Activated T-cell treated with anti-CD3 and anti-CD28 coated beads for 1 hour (primary cell): Measurements from ENCODE around the gene HTR2C.
"Not testable (repeated sequence)": the region's sequence is repeated elsewhere in the genome, so short reads cannot be mapped to it uniquely, and the experiment has no call there.

ENCODE experiments used
- DNase-seq: peaks from one replicate; pipeline ENCODE4 v3.0.0-alpha.2; 2020; ENCODE audit warnings: low read depth

Gene HTR2C

DNA sequence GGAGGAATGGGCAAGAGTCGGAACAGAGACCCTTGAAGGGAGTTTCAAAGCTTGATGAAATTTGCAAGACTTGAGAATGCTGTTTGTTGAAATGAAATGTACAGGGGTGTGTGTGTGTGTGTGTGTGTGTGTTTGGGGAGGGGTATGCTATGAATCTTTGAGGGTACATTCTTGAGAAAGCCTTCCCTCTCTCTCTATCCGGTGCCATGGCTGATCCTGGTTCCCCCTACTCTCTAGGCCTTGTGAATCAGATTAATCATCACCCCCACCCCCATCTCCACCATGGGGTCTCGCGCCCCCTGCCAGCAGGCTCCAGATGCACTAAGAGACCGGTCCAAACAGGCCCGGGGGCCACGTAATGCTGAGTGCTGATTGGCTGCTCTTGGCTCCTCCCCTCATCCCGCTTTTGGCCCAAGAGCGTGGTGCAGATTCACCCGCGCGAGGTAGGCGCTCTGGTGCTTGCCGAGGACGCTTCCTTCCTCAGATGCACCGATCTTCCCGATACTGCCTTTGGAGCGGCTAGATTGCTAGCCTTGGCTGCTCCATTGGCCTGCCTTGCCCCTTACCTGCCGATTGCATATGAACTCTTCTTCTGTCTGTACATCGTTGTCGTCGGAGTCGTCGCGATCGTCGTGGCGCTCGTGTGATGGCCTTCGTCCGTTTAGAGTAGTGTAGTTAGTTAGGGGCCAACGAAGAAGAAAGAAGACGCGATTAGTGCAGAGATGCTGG, at the start of gene HTR2C:
Gene HTR2C (plus strand): TSS at position 441 of the 729 bp plus-strand sequence. CDS start 142,851 bp downstream, outside the sequence.
- DNase-seq = no peak

DNA sequence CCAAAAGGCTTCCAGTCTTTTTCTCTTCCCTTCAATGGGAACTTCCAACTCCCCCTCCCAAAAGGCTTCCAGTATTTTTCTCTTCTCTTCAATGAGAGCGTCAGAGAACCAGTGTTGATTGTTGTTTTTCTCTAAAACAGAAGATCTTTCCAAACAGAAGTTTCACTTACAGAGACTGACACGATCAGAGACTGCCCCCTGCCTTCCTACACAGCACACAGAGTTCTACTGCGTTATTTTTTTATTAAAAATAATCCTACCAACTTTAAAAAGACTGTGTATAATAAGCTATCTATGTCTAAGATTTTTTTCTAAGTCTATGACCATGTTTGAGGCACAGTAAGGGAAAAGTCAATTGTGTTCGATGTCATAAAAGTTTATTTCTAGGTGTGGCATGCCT, 3.5 kb upstream of the HTR2C start:
- DNase-seq = no peak

DNA sequence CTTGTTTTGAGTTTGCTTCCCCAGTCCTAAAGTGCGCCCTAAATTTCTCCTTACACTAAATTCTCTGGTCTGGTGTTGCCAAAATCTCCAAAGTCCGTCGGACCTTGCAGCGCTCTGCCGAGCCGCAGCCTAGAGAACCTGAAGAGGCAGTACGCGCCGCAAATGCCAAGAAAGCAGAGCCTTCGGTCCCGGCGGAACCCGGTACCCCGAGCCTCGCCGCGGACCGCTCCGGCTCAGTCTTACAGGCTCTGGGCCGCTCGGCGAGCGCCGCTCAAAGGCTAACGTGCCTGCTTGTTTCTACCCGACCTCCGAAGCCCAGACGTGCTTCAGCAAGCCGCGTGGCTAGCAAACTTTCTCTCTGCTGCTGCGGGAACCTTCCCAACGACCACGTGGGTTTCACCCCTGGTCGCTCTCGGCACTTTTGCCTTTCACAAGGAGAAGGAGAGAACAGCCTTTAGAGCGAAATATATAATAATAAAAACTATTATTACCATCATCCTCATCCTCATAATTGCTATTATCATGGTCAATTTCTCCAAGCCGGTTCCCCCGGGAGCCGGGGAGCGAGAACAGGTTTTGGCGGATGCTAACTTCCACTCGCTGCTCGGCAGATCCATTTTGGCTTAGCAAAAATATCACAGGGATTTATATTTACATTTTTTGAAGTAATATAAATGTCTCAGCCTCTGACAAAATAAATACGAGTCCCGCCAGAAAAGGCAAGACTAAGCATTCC, 2.2 kb upstream of the HTR2C start:
- DNase-seq = no peak

DNA sequence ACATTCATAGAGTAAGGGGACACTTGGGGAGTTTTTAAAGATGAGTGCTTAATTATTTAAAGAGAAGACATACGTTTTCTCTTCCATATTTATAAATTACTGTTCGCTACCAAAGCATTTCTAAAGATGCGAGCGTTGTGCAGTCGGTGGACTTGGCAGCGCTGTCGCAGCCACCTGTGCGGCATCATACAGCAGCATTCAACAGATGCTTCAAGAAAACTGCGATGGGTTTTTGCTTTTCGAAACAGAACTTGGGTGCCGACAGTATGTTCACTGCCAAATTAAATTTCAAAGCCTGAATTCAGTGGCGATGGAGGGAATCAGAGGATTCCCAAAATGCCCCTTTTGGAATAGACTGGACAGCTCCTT, 1.6 kb upstream of the HTR2C start:
- DNase-seq = no peak

DNA sequence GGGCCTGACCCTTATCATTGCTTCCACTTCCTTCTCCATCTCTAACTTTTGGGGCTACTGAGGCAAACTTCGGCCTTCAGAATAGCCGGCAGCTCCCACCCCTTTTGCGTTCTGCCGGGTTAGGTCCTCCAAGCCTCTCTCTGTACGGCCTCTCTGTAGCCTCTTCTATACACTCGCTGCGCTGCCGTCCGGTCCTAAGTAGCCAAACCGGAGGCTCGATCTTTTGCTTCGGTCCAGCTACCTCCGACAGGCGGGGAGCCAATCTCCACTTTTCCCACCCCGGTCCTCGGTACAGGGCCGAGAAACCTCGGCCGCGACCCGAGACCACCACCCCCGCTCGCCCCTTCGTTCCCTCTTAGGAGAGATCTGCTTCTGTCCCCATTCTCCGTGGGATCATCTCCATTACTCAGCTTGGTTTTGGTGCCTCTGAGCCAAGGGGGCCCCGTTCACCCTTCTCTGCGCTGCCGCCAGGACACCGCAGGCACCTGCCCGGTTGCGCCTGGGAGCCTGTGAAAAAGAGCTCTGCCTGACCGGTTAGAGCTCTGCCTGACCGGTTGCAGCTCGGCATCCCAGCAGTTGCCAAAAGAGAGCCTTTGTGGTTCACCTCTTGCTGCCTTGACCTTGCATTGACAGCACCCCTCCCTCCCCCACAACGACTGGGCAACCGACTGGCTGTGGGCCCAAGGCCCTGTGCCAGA, 1.0 kb upstream of the HTR2C start:
- no peak for DNase-seq

DNA sequence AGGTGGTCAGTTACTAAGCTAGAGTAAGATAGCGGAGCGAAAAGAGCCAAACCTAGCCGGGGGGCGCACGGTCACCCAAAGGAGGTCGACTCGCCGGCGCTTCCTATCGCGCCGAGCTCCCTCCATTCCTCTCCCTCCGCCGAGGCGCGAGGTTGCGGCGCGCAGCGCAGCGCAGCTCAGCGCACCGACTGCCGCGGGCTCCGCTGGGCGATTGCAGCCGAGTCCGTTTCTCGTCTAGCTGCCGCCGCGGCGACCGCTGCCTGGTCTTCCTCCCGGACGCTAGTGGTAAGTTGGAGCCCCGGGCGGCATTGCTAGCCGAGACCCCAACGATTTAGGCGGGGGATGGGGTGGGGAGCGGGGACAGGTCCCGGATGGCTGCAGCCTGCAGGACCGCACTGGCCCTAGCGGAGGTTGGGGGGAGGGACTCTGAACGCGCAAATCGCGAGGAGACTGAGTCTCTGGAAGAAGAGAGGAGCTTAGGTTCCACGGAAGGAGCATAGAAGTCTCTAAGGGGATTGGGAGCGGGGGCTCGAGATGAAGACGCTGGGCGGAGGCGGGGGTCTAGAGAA, 573 bp downstream of the HTR2C start:
- DNase-seq = no peak

DNA sequence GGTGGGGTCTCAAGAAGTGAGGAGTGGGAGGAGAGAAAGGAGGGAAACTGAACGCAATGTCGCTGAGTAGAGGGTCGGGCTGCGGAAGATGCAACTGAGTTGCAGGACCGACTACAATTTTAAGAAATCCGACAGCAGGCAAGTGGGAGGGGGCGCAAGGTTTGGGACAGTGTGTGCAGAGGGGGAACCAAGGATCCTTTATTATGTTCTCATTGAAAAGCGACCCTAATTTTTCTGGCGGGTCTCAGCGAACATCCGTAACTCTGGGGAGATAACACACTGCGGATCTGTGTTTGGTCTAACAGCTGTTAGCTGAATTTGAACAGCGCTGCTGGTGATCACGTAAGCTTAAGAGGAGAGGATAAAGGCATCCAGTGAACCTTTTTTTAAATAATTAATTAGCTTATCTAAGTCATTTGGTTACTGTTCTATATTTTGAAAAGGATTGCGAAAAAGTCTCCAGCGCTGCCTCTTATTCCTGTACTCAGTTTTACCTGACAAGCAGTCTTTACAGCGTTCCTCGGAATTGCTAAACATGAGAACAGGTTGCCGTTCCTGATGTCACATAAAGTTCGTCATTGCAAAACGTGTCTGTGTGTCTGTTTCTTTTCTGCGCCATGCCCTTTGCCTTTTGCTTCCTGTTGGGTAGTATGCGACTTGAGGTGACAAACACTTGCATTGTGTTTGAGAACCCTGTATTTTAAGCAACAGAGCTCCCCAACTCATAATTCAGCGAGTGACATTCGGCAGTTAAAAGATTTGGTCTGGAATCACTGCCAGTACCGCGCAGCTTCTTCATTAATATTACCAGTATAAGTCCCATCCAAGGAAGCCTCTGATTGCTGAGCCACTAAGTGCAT, 1.3 kb downstream of the HTR2C start:
- no peak for DNase-seq

DNA sequence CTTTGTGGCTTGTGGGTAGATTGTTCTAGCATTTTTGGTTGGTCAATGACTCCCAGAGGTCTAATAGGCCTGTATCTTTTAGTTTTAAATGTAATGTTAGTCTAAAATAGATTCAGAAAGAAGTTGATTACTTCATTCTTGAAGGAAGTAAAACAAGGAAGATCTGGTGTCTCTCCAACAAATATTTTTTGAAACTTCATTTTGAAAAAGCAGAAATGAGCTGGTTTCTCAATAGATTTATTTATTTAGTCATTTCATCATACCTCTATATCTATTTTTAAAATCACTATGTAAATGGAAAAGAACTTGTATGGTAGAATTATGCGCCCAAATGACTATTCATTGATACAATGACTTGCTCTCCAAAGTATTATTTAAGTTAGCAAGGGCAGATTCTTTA, 7.2 kb downstream of the HTR2C start:
- no peak for DNase-seq

DNA sequence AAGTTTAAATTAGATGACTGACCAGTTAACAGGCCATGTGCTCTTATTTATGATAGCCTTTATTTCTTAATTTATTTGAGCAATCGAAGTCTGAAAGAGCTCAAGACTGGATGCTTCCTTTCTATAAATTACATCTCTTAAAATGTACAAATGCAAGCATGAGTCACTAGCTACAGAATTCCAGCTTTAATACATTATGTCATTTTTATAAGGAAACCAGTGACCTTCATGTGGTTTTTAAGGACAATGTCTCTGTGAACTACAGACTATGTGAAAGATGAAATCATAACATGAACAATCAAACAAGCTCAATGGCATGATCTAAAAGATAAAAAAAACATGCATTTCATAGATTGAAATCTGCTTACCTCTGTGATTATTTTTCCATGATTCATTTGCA, 15.4 kb downstream of the HTR2C start:
- no peak for DNase-seq

DNA sequence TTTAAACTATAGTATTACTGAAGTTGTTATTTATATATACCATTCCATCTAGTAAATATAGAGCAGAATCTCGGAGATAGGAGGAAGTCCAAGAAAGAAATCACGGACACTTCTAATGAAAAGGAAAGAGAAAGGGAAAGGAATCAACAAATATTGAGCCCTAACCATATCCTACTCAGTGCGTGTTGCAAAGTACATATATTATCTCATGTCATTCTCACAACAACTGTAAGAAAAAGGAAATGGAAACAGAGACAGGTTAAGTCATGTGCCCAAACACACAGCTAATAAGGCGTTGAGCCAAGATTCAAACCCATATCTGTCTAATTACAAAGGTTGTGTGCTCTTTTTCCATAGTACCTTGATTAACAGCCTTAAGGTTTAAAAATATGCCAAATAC, 16.0 kb downstream of the HTR2C start:
- no peak for DNase-seq

DNA sequence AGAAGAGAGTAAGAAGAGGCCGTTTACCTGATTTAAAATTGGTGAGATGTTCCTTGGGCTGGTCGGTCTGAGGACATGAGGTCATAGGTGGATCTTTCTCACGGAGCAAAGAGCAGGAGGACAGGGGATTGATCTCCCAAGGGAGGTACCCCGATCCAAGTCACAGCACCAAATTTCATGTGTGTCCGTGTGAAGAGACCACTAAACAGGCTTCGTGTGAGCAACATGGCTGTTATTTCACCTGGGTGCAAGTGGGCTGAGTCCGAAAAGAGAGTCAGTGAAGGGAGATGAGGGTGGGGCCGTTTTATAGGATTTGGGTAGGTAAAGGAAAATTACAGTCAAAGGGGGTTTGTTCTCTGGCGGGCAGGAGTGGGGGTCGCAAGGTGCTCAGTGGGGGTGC, 22.7 kb downstream of the HTR2C start:
- DNase-seq = not testable (repeated sequence)

DNA sequence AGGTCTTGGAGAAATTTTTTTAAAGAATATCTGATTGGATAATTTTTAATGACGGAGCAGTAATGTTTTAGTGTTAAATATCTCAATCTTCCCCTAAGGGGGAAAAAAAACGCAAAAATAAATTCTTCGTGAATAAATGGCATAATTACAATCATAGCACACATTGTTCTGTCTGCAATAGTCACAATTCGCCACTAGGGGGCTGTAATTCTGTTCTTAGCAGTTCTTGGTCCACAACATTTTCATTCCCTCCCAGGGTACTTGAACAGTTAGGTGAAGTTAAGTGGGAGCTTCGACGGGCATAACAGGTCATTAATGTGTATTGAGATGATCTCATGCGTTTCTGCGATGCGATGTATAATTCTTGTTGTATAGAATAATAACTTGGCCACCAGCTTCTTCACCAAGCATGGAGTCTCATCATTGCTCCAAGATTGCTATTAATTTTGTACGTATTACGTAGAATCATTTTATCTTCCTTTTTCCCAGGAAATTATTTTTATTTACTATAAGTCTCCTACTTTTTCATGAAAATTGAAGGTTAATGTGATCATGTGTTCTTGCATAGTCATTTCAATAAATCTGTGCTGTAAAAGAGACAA, 27.2 kb downstream of the HTR2C start:
- DNase-seq = no peak

DNA sequence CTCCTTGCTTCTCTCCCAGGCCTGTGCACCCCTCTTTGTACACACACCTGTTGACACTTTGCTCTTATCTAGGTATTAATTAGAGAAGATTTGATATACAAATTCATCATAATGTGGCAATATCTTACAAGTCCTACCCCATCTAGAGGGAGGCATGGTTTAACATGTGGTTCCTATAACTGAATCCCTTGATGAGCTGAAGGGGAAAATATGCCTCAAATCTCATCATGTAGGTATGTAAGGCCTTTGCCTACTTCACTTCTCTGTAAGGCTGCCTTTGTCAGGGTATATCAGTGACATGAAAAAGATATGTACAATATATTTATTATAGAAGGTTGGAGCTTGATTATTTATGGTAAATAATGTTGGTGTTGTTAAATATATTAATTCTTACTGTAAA, 31.9 kb downstream of the HTR2C start:
- DNase-seq = no peak

DNA sequence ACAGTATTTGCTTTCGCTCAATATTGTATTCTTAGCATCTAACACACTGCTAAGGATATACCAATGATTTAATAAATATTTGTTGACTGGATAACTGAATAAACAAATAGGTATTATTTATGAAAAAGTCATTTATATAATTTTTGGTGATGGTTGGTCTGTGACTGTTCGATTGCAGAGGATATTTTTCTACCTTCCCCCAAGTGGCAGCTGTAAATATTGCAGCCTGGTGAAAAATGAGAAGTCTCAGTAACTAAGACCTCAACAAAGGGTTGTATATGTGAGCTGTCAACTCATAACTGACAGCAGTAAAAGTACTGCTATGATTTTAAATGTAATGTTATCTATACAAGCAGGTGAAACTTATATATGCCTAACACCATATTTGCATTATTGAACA, 36.0 kb downstream of the HTR2C start:
- no peak for DNase-seq

DNA sequence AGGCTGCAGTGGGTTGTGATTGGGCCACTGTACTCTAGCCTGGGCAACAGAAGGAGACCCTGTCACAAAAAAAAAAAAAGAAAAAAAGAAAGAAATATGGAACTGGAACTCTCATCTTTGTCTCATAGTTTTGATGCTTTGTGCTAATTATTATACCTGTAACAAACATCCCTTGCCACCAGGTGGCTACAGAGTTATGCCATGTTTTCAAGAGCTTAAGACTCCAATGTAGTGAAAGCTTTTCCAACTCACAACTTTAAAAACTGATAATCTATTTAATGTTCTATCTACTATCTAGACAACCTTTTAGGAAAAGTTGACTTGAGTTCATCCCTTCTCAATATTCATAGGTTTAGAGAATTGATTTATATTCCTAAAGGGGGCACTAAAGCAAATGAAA, 42.4 kb downstream of the HTR2C start:
- no peak for DNase-seq

DNA sequence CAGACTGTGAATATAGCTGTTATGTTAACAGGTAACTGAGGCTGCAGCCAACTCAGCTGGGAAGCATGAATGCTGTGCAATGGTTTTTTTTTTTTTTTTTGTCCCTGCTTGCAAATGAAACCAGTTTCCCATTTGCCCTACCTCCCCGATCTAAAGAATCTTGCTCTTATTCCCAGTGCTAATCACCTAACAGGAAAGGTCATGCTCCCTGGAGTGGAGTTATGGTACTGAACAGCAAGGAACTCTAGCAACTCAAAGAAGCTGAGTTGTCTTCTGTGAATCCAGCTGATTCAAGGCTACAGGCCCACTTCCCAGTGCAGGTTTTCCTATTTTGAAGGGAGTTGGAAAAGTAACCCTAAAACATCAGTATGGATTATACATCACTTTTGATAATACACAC, 52.1 kb downstream of the HTR2C start:
- DNase-seq = no peak

DNA sequence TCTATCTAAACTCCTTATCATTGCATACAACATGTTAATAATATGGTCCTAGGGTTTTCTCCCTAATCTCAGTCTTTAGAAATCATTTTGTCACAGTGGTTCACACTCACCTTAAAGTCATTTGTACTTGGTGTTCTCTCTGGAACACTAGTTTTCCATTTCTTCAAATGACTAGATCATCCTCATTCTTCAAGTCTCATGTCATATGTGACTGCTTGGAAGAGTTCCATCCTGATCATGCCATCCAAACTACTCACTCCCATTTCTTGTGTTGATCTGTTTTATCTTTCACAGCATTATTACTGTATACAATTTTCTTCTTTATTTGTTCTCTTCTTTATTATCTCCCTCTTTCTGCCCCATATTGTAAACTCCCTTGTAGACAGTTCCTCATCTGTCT, 66.5 kb downstream of the HTR2C start:
- DNase-seq = no peak

DNA sequence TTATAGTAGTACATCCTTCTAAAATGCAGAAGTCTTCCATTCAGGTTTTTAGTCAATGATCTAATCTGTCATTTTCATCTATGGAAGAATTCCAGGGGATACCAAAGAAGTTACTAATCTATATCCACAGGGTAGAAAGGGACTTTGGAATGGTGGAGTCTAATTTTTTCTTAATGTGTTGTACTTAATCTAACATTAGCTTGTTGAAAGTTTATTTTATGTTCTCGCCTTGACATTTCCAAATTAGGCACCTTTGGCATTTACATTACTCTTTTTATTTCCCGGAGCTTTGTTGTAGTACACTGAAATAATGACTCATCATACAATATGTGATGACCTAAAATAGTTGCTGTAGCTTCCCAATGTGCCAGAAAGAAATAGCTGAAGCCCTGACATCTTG, 91.5 kb downstream of the HTR2C start:
- no peak for DNase-seq

DNA sequence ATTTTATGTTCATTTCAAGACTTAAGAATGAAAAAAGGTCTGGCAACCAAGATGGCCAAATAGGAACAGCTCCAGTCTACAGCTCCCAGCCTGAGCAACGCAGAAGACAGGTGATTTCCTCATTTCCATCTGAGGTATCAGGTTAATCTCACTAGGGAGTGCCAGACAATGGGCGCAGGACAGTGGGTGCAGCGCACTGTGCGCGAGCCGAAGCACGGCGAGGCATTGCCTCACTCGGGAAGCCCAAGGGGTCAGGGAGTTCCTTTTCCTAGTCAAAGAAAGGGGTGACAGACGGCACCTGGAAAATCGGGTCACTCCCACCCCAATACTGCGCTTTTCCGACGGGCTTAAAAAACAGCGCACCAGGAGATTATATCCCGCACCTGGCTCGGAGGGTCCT, 116.6 kb downstream of the HTR2C start:
- DNase-seq = not testable (repeated sequence)

DNA sequence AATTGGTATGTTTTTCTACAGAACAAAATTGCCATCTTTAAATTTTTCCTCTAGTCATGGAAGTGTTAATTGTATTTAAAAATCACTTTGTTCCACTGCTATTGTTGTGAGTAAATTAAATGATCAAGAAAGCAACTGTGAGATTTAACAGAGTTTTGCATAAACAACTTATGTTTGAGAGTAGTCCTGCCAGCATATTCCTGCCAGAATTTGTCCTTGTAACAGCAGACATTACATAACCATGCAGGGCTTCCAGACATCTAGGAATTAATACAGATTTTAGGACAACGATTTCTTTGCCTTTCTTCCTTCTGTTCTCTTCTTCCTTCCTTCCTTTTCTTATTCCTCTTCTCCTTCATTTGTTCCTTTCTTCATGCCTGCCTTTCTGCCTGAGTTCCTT, 125.5 kb downstream of the HTR2C start:
- DNase-seq = no peak

DNA sequence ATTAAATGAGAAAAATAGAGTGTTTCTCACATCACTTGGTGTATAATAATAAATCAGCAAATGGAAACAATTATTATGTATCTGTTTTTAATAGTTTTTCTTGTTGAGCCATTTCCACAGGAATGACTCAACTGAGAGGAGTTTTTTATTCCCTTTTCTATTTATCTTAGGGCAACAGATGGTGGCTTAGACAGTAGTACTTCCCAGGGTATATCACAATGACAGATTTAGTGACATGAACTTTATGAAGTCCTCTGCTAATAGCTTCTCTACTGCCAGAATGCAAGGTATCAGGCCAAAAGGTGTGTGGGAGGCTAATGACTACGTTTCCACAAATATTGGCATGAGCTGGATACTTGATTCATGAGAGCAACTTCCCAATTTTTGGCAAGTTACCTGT, 126.7 kb downstream of the HTR2C start:
- no peak for DNase-seq

DNA sequence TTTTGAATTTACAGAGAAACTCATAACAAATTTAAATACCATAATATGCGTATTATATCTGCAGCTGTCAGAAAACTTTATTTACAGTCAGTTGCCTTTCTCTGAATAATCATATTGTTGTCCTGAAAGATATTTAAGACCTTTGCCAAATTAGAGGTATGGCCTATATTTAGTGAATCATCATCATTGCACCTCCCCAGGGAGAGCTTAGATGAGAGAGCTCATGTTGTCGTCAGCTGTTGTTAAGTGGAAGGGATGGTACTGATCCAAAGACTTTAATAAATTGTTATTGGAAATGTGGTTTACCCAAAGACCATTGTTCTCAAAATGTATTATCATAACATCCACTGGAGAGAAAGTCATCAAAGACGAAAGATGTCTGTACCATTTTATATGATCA, 128.6 kb downstream of the HTR2C start:
- DNase-seq = no peak
